ENCODE data around the gene DDTL. TPM values are rescaled to one million over a fixed set of nuclear protein-coding genes. Genes with fewer than 3 reads are reported as not detected.
"Not testable (repeated sequence)": the region's sequence is repeated elsewhere in the genome, so short reads cannot be mapped to it uniquely, and the experiment has no call there.

DDTL gene
- total RNA-seq, 1 donor from 2014 or later: 1.2 TPM

GRCh38 chr22:23939017-23939357, 27.7 kb upstream of the DDTL start:
- Histone ChIP-seq H3K27me3 (ENCODE audit: control insufficient read depth, insufficient read depth, low read length) (no peaks in the 10 kb centered on the region), H3K36me3 (ENCODE audit: control insufficient read depth, insufficient read depth, low read length) (no peaks in the 10 kb centered on the region), H3K4me3 (ENCODE audit: low read depth, low read length) (no peak overlapping the region)
- no peak for TF ChIP-seq CTCF (IDR thresholded peaks at IDR 0.05; ENCODE audit: insufficient read depth, low read length, poor library complexity, severe bottlenecking)
- DNase-seq (ENCODE audit: low read depth): no peak

GRCh38 chr22:23940166-23940565, 26.5 kb upstream of the DDTL start:
- H3K27me3 ChIP-seq (ENCODE audit: control insufficient read depth, insufficient read depth, low read length); H3K36me3 ChIP-seq (ENCODE audit: control insufficient read depth, insufficient read depth, low read length); H3K4me3 ChIP-seq (ENCODE audit: low read depth, low read length); DNase-seq (ENCODE audit: low read depth): not testable (repeated sequence)

- H3K27me3 ChIP-seq (ENCODE audit: control insufficient read depth, insufficient read depth, low read length); DNase-seq (ENCODE audit: low read depth); H3K4me3 ChIP-seq (ENCODE audit: low read depth, low read length); H3K36me3 ChIP-seq (ENCODE audit: control insufficient read depth, insufficient read depth, low read length): not testable (repeated sequence)
These were observed 19.3 kb upstream of the DDTL start for GRCh38 chr22:23947391-23947790.

GRCh38 chr22:23949764-23950163, 16.9 kb upstream of the DDTL start:
- H3K27me3 ChIP-seq (ENCODE audit: control insufficient read depth, insufficient read depth, low read length); H3K36me3 ChIP-seq (ENCODE audit: control insufficient read depth, insufficient read depth, low read length); DNase-seq (ENCODE audit: low read depth); H3K4me3 ChIP-seq (ENCODE audit: low read depth, low read length): not testable (repeated sequence)

- not testable (repeated sequence) for H3K27me3 ChIP-seq (ENCODE audit: control insufficient read depth, insufficient read depth, low read length); DNase-seq (ENCODE audit: low read depth); H3K4me3 ChIP-seq (ENCODE audit: low read depth, low read length); H3K36me3 ChIP-seq (ENCODE audit: control insufficient read depth, insufficient read depth, low read length)
These were observed 15.3 kb upstream of the DDTL start for GRCh38 chr22:23951383-23951782.

- H3K27me3 ChIP-seq (ENCODE audit: control insufficient read depth, insufficient read depth, low read length); DNase-seq (ENCODE audit: low read depth); H3K4me3 ChIP-seq (ENCODE audit: low read depth, low read length): not testable (repeated sequence)
These were observed 13.8 kb upstream of the DDTL start for GRCh38 chr22:23952794-23953405.

GRCh38 chr22:23953485-23953884, 13.2 kb upstream of the DDTL start:
- DNase-seq (ENCODE audit: low read depth); H3K4me3 ChIP-seq (ENCODE audit: low read depth, low read length); H3K36me3 ChIP-seq (ENCODE audit: control insufficient read depth, insufficient read depth, low read length); H3K27me3 ChIP-seq (ENCODE audit: control insufficient read depth, insufficient read depth, low read length): not testable (repeated sequence)

More at GRCh38 chr22:23952794-23953405, 13.8 kb upstream of the DDTL start:
- H3K36me3 ChIP-seq (ENCODE audit: control insufficient read depth, insufficient read depth, low read length): not testable (repeated sequence)

GRCh38 chr22:23954193-23954990, 12.3 kb upstream of the DDTL start:
- H3K27me3 ChIP-seq (ENCODE audit: control insufficient read depth, insufficient read depth, low read length); H3K4me3 ChIP-seq (ENCODE audit: low read depth, low read length); DNase-seq (ENCODE audit: low read depth); H3K36me3 ChIP-seq (ENCODE audit: control insufficient read depth, insufficient read depth, low read length): not testable (repeated sequence)

GRCh38 chr22:23954991-23955305, 11.7 kb upstream of the DDTL start:
- DNase-seq (ENCODE audit: low read depth); H3K36me3 ChIP-seq (ENCODE audit: control insufficient read depth, insufficient read depth, low read length); H3K27me3 ChIP-seq (ENCODE audit: control insufficient read depth, insufficient read depth, low read length); H3K4me3 ChIP-seq (ENCODE audit: low read depth, low read length): not testable (repeated sequence)

GRCh38 chr22:23955886-23956285, 10.8 kb upstream of the DDTL start:
- not testable (repeated sequence) for H3K27me3 ChIP-seq (ENCODE audit: control insufficient read depth, insufficient read depth, low read length); H3K4me3 ChIP-seq (ENCODE audit: low read depth, low read length); DNase-seq (ENCODE audit: low read depth)

More at GRCh38 chr22:23955886-23956285, 10.8 kb upstream of the DDTL start:
- not testable (repeated sequence) for H3K36me3 ChIP-seq (ENCODE audit: control insufficient read depth, insufficient read depth, low read length)

All from kidney epithelial cell (primary cell).